Measurements from ENCODE around the gene BCO1.
"Not testable (repeated sequence)": the region's sequence is repeated elsewhere in the genome, so short reads cannot be mapped to it uniquely, and the experiment has no call there.

Gene BCO1

DNA sequence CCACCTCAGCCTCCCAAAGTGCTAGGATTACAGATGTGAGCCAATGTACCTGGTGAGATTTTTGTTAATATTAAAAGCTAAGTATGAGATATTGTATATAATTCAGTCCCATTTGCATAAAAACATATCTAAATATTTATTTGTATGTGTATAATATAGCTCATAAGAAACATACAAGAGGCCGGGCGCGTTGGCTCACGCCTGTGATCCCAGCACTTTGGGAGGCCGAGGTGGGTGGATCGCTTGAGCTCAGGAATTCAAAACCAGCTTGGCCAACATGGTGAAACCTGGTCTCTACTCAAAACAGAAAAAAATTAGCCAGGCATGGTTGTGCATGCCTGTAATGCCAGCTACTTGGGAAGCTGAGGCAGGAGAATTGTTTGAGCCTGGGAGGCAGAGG, 16.8 kb upstream of the BCO1 start:
- Histone ChIP-seq H2BK5ac (ENCODE audit: low read length) (no peak overlapping the region), H3K9me3 (replicated peaks in 1 of 2; ENCODE audit: control insufficient read depth in 2 of 2, insufficient read depth in 1 of 2, low read depth in 1 of 2, low read length in 2 of 2) (no peaks in the 10 kb centered on the region), H3K36me3 (replicated peaks in 1 of 2; ENCODE audit: control insufficient read depth in 2 of 2, insufficient read depth in 2 of 2, low read length in 2 of 2) (no peaks in the 10 kb centered on the region), H2BK15ac (ENCODE audit: low read length) (no peak overlapping the region), H3K18ac (ENCODE audit: low read length) (no peak overlapping the region), H3K9ac (ENCODE audit: low read depth, low read length, poor library complexity) (no peak overlapping the region), H4K91ac (ENCODE audit: low read depth, low read length, poor library complexity) (no peak overlapping the region), H3K4ac (ENCODE audit: low read length) (no peak overlapping the region), H3K4me1 (ENCODE audit: control insufficient read depth in 2 of 2, insufficient read depth in 1 of 2, low read depth in 1 of 2, low read length in 2 of 2) (peaks cover 0 to 7% of the 10 kb centered on the region in 2 donors), H3K27me3 (ENCODE audit: control insufficient read depth in 3 of 3, insufficient read depth in 3 of 3, low read depth in 1 of 3, low read length in 3 of 3) (peaks cover 0 to 12% (median 0%) of the 10 kb centered on the region in 3 experiments), H4K8ac (ENCODE audit: low read depth, low read length) (no peak overlapping the region), H2BK120ac (ENCODE audit: low read depth, low read length) (no peak overlapping the region), H3K4me3 (ENCODE audit: low read length in 2 of 2) (no peak overlapping the region), H3K4me2 (ENCODE audit: insufficient read depth, low read length, poor library complexity, severe bottlenecking) (no peak overlapping the region), H3K27ac (replicated peaks; ENCODE audit: low read length) (no peak overlapping the region), H3K23ac (ENCODE audit: low read depth, low read length, poor library complexity) (no peak overlapping the region), H2AFZ (ENCODE audit: low read length) (no peak overlapping the region), H2AK5ac (ENCODE audit: low read depth, low read length) (no peak overlapping the region), H3K79me1 (ENCODE audit: low read depth, low read length) (no peaks in the 10 kb centered on the region), H3K14ac (ENCODE audit: low read length) (no peak overlapping the region), H2BK12ac (ENCODE audit: low read length) (no peak overlapping the region)
- no peak for DNase-seq (ENCODE audit: low spot score)
- WGBS, 2 donors (ENCODE audit: extremely low coverage in 2 of 2, insufficient read length in 2 of 2, insufficient replicate concordance in 1 of 2) = no CpG with 5 or more reads among the region's 6 CpGs

DNA sequence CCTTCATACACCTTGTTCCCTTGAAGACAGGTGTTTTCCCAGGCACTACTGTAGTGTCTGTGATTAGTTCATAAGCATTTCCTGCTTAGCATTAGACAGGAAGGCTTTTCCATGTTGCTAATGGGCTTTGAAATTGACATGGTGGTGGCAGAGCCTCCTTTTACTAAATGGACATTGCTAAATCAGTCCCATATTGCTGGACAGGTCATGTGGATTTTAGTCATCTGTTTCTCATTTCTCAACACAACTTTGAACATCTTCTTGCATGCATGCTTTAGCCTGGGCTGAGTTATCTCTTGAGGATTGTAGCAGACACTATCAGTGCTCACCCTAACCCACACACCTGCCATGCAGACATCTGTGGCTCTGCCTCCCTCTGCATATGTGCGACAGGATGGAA, 13.7 kb upstream of the BCO1 start:
- no peak overlapping the region for H2AFZ ChIP-seq (ENCODE audit: low read length)
- H3K4ac ChIP-seq (ENCODE audit: low read length) = no peak overlapping the region
- H2BK15ac ChIP-seq (ENCODE audit: low read length) = no peak overlapping the region
- H3K36me3 ChIP-seq (replicated peaks in 1 of 2; ENCODE audit: control insufficient read depth in 2 of 2, insufficient read depth in 2 of 2, low read length in 2 of 2) = no peaks in the 10 kb centered on the region
- H3K4me1 ChIP-seq (ENCODE audit: control insufficient read depth in 2 of 2, insufficient read depth in 1 of 2, low read depth in 1 of 2, low read length in 2 of 2) = peaks cover 0 to 7% of the 10 kb centered on the region in 2 donors
- H4K91ac ChIP-seq (ENCODE audit: low read depth, low read length, poor library complexity) = no peak overlapping the region
- no peaks in the 10 kb centered on the region for H3K9me3 ChIP-seq (replicated peaks in 1 of 2; ENCODE audit: control insufficient read depth in 2 of 2, insufficient read depth in 1 of 2, low read depth in 1 of 2, low read length in 2 of 2)
- H3K79me1 ChIP-seq (ENCODE audit: low read depth, low read length) = no peaks in the 10 kb centered on the region
- WGBS, 2 donors (ENCODE audit: extremely low coverage in 2 of 2, insufficient read length in 2 of 2, insufficient replicate concordance in 1 of 2) = no CpG with 5 or more reads among the region's 1 CpG
- H2BK120ac ChIP-seq (ENCODE audit: low read depth, low read length) = no peak overlapping the region
- no peak overlapping the region for H3K18ac ChIP-seq (ENCODE audit: low read length)
- H2AK5ac ChIP-seq (ENCODE audit: low read depth, low read length) = no peak overlapping the region
- no peak overlapping the region for H3K4me3 ChIP-seq (ENCODE audit: low read length in 2 of 2)
- no peak overlapping the region for H4K8ac ChIP-seq (ENCODE audit: low read depth, low read length)
- H3K4me2 ChIP-seq (ENCODE audit: insufficient read depth, low read length, poor library complexity, severe bottlenecking) = no peak overlapping the region
- H2BK5ac ChIP-seq (ENCODE audit: low read length) = no peak overlapping the region
- H3K14ac ChIP-seq (ENCODE audit: low read length) = no peak overlapping the region
- DNase-seq (ENCODE audit: low spot score) = no peak
- H3K27ac ChIP-seq (replicated peaks; ENCODE audit: low read length) = no peak overlapping the region
- no peak overlapping the region for H3K23ac ChIP-seq (ENCODE audit: low read depth, low read length, poor library complexity)
- peaks cover 0 to 19% (median 0%) of the 10 kb centered on the region in 3 experiments for H3K27me3 ChIP-seq (ENCODE audit: control insufficient read depth in 3 of 3, insufficient read depth in 3 of 3, low read depth in 1 of 3, low read length in 3 of 3)
- H3K9ac ChIP-seq (ENCODE audit: low read depth, low read length, poor library complexity) = no peak overlapping the region
- no peak overlapping the region for H2BK12ac ChIP-seq (ENCODE audit: low read length)

DNA sequence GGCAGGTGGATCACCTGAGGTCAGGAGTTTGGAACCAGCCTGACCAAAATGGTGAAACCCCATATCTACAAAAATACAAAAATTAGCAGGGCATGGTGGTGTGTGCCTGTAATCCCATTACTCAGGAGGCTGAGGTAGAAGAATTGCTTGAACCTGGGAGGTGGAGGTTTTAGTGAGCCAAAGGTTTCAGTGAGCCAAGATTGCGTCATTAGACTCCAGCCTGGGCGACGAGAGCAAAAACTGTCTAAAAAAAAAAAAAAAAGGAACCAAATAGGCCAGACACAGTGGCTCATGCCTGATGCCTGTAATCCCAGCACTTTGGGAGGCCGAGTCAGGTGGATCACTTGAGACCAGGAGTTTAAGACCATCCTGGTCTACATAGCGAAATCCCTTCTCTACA, 12.8 kb upstream of the BCO1 start:
- not testable (repeated sequence) for H4K91ac ChIP-seq (ENCODE audit: low read depth, low read length, poor library complexity); H3K36me3 ChIP-seq (replicated peaks in 1 of 2; ENCODE audit: control insufficient read depth in 2 of 2, insufficient read depth in 2 of 2, low read length in 2 of 2); H2AK5ac ChIP-seq (ENCODE audit: low read depth, low read length); H3K18ac ChIP-seq (ENCODE audit: low read length); H3K9me3 ChIP-seq (replicated peaks in 1 of 2; ENCODE audit: control insufficient read depth in 2 of 2, insufficient read depth in 1 of 2, low read depth in 1 of 2, low read length in 2 of 2); H2AFZ ChIP-seq (ENCODE audit: low read length); H2BK15ac ChIP-seq (ENCODE audit: low read length); DNase-seq (ENCODE audit: low spot score); H3K14ac ChIP-seq (ENCODE audit: low read length); H3K4me1 ChIP-seq (ENCODE audit: control insufficient read depth in 2 of 2, insufficient read depth in 1 of 2, low read depth in 1 of 2, low read length in 2 of 2); H2BK120ac ChIP-seq (ENCODE audit: low read depth, low read length); H3K79me1 ChIP-seq (ENCODE audit: low read depth, low read length); H3K23ac ChIP-seq (ENCODE audit: low read depth, low read length, poor library complexity); H3K9ac ChIP-seq (ENCODE audit: low read depth, low read length, poor library complexity); H3K4ac ChIP-seq (ENCODE audit: low read length); H4K8ac ChIP-seq (ENCODE audit: low read depth, low read length); H3K27ac ChIP-seq (replicated peaks; ENCODE audit: low read length); H3K4me2 ChIP-seq (ENCODE audit: insufficient read depth, low read length, poor library complexity, severe bottlenecking); H2BK12ac ChIP-seq (ENCODE audit: low read length); H3K4me3 ChIP-seq (ENCODE audit: low read length in 2 of 2); H2BK5ac ChIP-seq (ENCODE audit: low read length)
- no CpG with 5 or more reads among the region's 5 CpGs for WGBS, 2 donors (ENCODE audit: extremely low coverage in 2 of 2, insufficient read length in 2 of 2, insufficient replicate concordance in 1 of 2)
- peaks cover 0 to 17% (median 0%) of the 10 kb centered on the region in 3 experiments for H3K27me3 ChIP-seq (ENCODE audit: control insufficient read depth in 3 of 3, insufficient read depth in 3 of 3, low read depth in 1 of 3, low read length in 3 of 3)

DNA sequence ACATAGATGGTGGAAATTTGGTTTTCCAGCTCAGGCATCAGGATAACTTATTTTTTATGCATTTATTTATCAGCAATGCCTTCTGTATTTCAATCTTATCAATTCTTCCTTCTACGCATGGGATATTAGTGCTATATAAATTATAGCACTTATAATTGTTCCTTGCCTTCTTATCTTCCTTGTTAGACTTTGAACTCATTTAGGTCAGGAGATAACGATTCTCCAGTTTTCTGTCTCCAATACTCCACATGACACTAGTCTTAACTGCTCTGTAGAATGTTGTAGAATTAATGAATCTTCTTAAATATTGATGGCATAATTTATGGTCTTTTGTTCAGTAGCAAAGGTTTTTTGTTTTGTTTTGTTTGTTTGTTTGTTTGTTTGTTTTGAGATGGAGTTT, 10.7 kb upstream of the BCO1 start:
- H2BK15ac ChIP-seq (ENCODE audit: low read length) = no peak overlapping the region
- no peaks in the 10 kb centered on the region for H3K36me3 ChIP-seq (replicated peaks in 1 of 2; ENCODE audit: control insufficient read depth in 2 of 2, insufficient read depth in 2 of 2, low read length in 2 of 2)
- H3K9ac ChIP-seq (ENCODE audit: low read depth, low read length, poor library complexity) = no peak overlapping the region
- no peak overlapping the region for H4K91ac ChIP-seq (ENCODE audit: low read depth, low read length, poor library complexity)
- H4K8ac ChIP-seq (ENCODE audit: low read depth, low read length) = no peak overlapping the region
- no peak overlapping the region for H3K4me2 ChIP-seq (ENCODE audit: insufficient read depth, low read length, poor library complexity, severe bottlenecking)
- H3K9me3 ChIP-seq (replicated peaks in 1 of 2; ENCODE audit: control insufficient read depth in 2 of 2, insufficient read depth in 1 of 2, low read depth in 1 of 2, low read length in 2 of 2) = no peaks in the 10 kb centered on the region
- no peaks in the 10 kb centered on the region for H3K79me1 ChIP-seq (ENCODE audit: low read depth, low read length)
- no CpG with 5 or more reads among the region's 2 CpGs for WGBS, 2 donors (ENCODE audit: extremely low coverage in 2 of 2, insufficient read length in 2 of 2, insufficient replicate concordance in 1 of 2)
- no peak overlapping the region for H3K23ac ChIP-seq (ENCODE audit: low read depth, low read length, poor library complexity)
- H2BK5ac ChIP-seq (ENCODE audit: low read length) = no peak overlapping the region
- no peak overlapping the region for H3K4ac ChIP-seq (ENCODE audit: low read length)
- H3K14ac ChIP-seq (ENCODE audit: low read length) = no peak overlapping the region
- no peak overlapping the region for H2BK120ac ChIP-seq (ENCODE audit: low read depth, low read length)
- H2AFZ ChIP-seq (ENCODE audit: low read length) = no peak overlapping the region
- peaks cover 0 to 15% (median 0%) of the 10 kb centered on the region in 3 experiments for H3K27me3 ChIP-seq (ENCODE audit: control insufficient read depth in 3 of 3, insufficient read depth in 3 of 3, low read depth in 1 of 3, low read length in 3 of 3)
- no peak overlapping the region for H2BK12ac ChIP-seq (ENCODE audit: low read length)
- no peaks in the 10 kb centered on the region for H3K4me1 ChIP-seq (ENCODE audit: control insufficient read depth in 2 of 2, insufficient read depth in 1 of 2, low read depth in 1 of 2, low read length in 2 of 2)
- no peak overlapping the region for H3K27ac ChIP-seq (replicated peaks; ENCODE audit: low read length)
- no peak overlapping the region for H3K4me3 ChIP-seq (ENCODE audit: low read length in 2 of 2)
- no peak for DNase-seq (ENCODE audit: low spot score)
- H3K18ac ChIP-seq (ENCODE audit: low read length) = no peak overlapping the region
- no peak overlapping the region for H2AK5ac ChIP-seq (ENCODE audit: low read depth, low read length)
